IMR-90 (cell line): ENCODE measurements around the gene BTBD6. TPM values are rescaled to one million over a fixed set of nuclear protein-coding genes. Genes with fewer than 3 reads are reported as not detected.

ENCODE experiments used
- ATAC-seq: fragments of 200-7000 bp; cut with Tn5 transposase; 2 replicates; pipeline ENCODE4 v1.9.1; 2020; ENCODE audit warnings: low read depth, mild to moderate bottlenecking, moderate library complexity
- BruUV-seq: library from RNA; stranded (reverse); fragments of 400-500 nt; replicated peaks from 2 replicates; lab custom pipeline; 2021; lab: Mats Ljungman, UMichigan
- CTCF ChIA-PET: fragments of 300-600 bp; formaldehyde crosslinking; extraction: SDS; loops from one replicate; lab custom pipeline; 2021; ENCODE audit warnings: antibody characterized with exemption; lab: Yijun Ruan, JAX
- POLR2A ChIA-PET: fragments of 300-600 bp; sonication (Branson Sonifier 250); formaldehyde crosslinking; loops from one replicate; lab custom pipeline; 2022; ENCODE audit warnings: antibody characterized with exemption; ENCODE audit not compliant: unreplicated experiment; lab: Charles Lee
- DNase-seq: peaks from one replicate; pipeline ENCODE4 v3.0.0; 2013
- H2AFZ ChIP-seq: replicated peaks from 2 replicates; pipeline ENCODE3; 2013; ENCODE audit warnings: low read length, mild to moderate bottlenecking; ENCODE audit not compliant: poor library complexity
- H2AK5ac ChIP-seq: 2 replicates; pipeline ENCODE4 v1.6.1; 2013; ENCODE audit warnings: low read depth, low read length, inconsistent platforms
- H2AK9ac ChIP-seq: replicated peaks from 2 replicates; pipeline ENCODE3; 2013; ENCODE audit warnings: mild to moderate bottlenecking, low read depth, low read length, moderate library complexity; ENCODE audit not compliant: poor library complexity
- H2BK120ac ChIP-seq: 2 replicates; pipeline ENCODE4 v1.6.1; 2013; ENCODE audit warnings: low read depth, low read length, inconsistent platforms
- H2BK15ac ChIP-seq: 3 replicates; pipeline ENCODE4 v1.6.1; 2013; ENCODE audit warnings: low read depth, low read length, inconsistent platforms
- H2BK20ac ChIP-seq: 2 replicates; pipeline ENCODE4 v1.6.1; 2013; ENCODE audit warnings: low read depth, mild to moderate bottlenecking, inconsistent platforms, low read length, moderate library complexity
- H2BK5ac ChIP-seq: 2 replicates; pipeline ENCODE4 v1.6.1; 2013; ENCODE audit warnings: mild to moderate bottlenecking, low read depth, low read length, inconsistent platforms; ENCODE audit not compliant: poor library complexity, severe bottlenecking
- H3K14ac ChIP-seq: replicated peaks from 2 replicates; pipeline ENCODE4 v1.6.1; 2013; ENCODE audit warnings: low read depth, low read length, inconsistent platforms
- H3K18ac ChIP-seq: 2 replicates; pipeline ENCODE4 v1.6.1; 2013; ENCODE audit warnings: low read depth, low read length, control low read depth
- H3K23ac ChIP-seq: 2 replicates; pipeline ENCODE4 v1.6.1; 2013; ENCODE audit warnings: low read depth, low read length, inconsistent platforms
- H3K27ac ChIP-seq: 2 replicates; pipeline ENCODE4 v1.5.1; 2013; ENCODE audit warnings: mild to moderate bottlenecking, control low read depth, low read length; ENCODE audit not compliant: insufficient read depth
- H3K27me3 ChIP-seq: 2 replicates; pipeline ENCODE4 v1.6.1; 2013; ENCODE audit warnings: low read length; ENCODE audit not compliant: control insufficient read depth, insufficient read depth
- H3K36me3 ChIP-seq: 2 replicates; pipeline ENCODE4 v1.6.1; 2013; ENCODE audit warnings: low read length, mixed read lengths; ENCODE audit not compliant: control insufficient read depth, insufficient read depth
- H3K4ac ChIP-seq: 2 replicates; pipeline ENCODE4 v1.6.1; 2013; ENCODE audit warnings: low read depth, low read length, inconsistent platforms
- H3K4me1 ChIP-seq: 2 replicates; pipeline ENCODE4 v1.6.1; 2013; ENCODE audit warnings: low read length, mixed read lengths; ENCODE audit not compliant: control insufficient read depth, insufficient read depth
- H3K4me2 ChIP-seq: 2 replicates; pipeline ENCODE4 v1.6.1; 2013; ENCODE audit warnings: low read depth, mild to moderate bottlenecking, control low read depth, low read length, moderate library complexity
- H3K4me3 ChIP-seq: 2 replicates; pipeline ENCODE4 v1.5.1; 2013; ENCODE audit warnings: low read depth, mild to moderate bottlenecking, control low read depth, low read length, moderate library complexity; ENCODE audit not compliant: insufficient read depth
- H3K56ac ChIP-seq: 2 replicates; pipeline ENCODE4 v1.6.1; 2013; ENCODE audit warnings: low read length, inconsistent platforms; ENCODE audit not compliant: insufficient read depth; ENCODE audit errors: extremely low read depth
- H3K79me1 ChIP-seq, 2 experiments: 2 replicates each; pipeline ENCODE4 v1.6.1; 2013; ENCODE audit warnings: low read length in 2 of 2, inconsistent platforms in 1 of 2, low read depth in 1 of 2
- H3K9ac ChIP-seq: 2 replicates; pipeline ENCODE4 v1.6.1; 2013; ENCODE audit warnings: low read depth, low read length, control low read depth
- H3K9me1 ChIP-seq: 2 replicates; pipeline ENCODE4 v1.6.1; 2013; ENCODE audit warnings: low read length, inconsistent platforms; ENCODE audit not compliant: insufficient read depth
- H3K9me3 ChIP-seq: 2 replicates; pipeline ENCODE4 v1.6.1; 2013; ENCODE audit warnings: low read length; ENCODE audit not compliant: control insufficient read depth, insufficient read depth
- H4K20me1 ChIP-seq: 2 replicates; pipeline ENCODE4 v1.6.1; 2013; ENCODE audit warnings: low read length, inconsistent platforms; ENCODE audit not compliant: insufficient read depth
- H4K5ac ChIP-seq: 2 replicates; pipeline ENCODE4 v1.6.1; 2013; ENCODE audit warnings: mild to moderate bottlenecking, low read depth, low read length, control low read depth
- H4K8ac ChIP-seq, 2 experiments: 2 replicates each; pipeline ENCODE4 v1.6.1; 2013; ENCODE audit warnings: low read depth in 2 of 2, low read length in 2 of 2, control low read depth in 1 of 2, inconsistent platforms in 1 of 2
- H4K91ac ChIP-seq: 2 replicates; pipeline ENCODE4 v1.6.1; 2013; ENCODE audit warnings: low read depth, low read length, inconsistent platforms; ENCODE audit not compliant: insufficient read depth
- MAFK ChIP-seq: IDR thresholded peaks from 2 replicates; pipeline ENCODE4 v1.6.1; 2012; ENCODE audit warnings: low read depth, low read length, improper control_type of control experiment
- RCOR1 ChIP-seq: IDR thresholded peaks from 2 replicates; pipeline ENCODE4 v1.6.1; 2012; ENCODE audit warnings: mild to moderate bottlenecking, low read length, improper control_type of control experiment; ENCODE audit not compliant: insufficient replicate concordance
- WGBS, 2 experiments: methylation state at CpG; one replicate each; pipeline versions ENCODE4 v1.1.5 to v1.1.7; 2013; ENCODE audit warnings: missing lambda C conversion rate in 2 of 2; ENCODE audit not compliant: insufficient read length in 1 of 2; ENCODE audit errors: extremely low coverage in 2 of 2; 5-methylcytosine and 5-hydroxymethylcytosine counted together
- dilution Hi-C: fragments of 300-500 bp; cut with HindIII; formaldehyde crosslinking; loops from one replicate; pipeline ENCODE4 v1.14.3; 2018; ENCODE audit warnings: low sequenced_read_pairs; ENCODE audit not compliant: unreplicated experiment
- in situ Hi-C: fragments of 300-500 bp; cut with MboI; formaldehyde crosslinking; loops from 3 replicates; pipeline ENCODE4 v1.14.3; 2019; ENCODE audit warnings: low sequenced_read_pairs, inconsistent platforms, mixed read lengths
- intact Hi-C: fragments of 100-400 bp; cut with micrococcal nuclease; formaldehyde crosslinking; loops from 2 replicates; pipeline ENCODE4 v1.10.0; 2022
- polyA plus RNA-seq, 3 experiments: library from polyadenylated mRNA; depleted of rRNA; stranded (reverse); fragments of >200 nt; gene quantifications; 2 replicates each; pipeline ENCODE4 v1.2.3, GENCODE V29; 2012; ENCODE audit warnings: low replicate concordance in 1 of 3
- total RNA-seq: library from RNA; depleted of rRNA; stranded (reverse); fragments of >200 nt; gene quantifications from 2 replicates; pipeline ENCODE4 v1.2.3, GENCODE V29; 2012

BTBD6 gene
- total and polyA plus RNA-seq, 2 of the 4 experiments (the other 2 are of a cell fraction), result 33.9 to 43.9 TPM

GRCh38 chr14:105199093-105199492 is 49.2 kb upstream of the BTBD6 start:
- 55% methylated on average over 8 of the region's 18 CpGs; no CpG with 5 or more reads in 1 of the 2 experiments for WGBS, 2 experiments
- BruUV-seq, result no TSS peak

More at GRCh38 chr14:105199093-105199492, 49.2 kb upstream of the BTBD6 start:
- H2BK120ac ChIP-seq, result no peak overlapping the region
- intact Hi-C loops (no loop called here), in situ Hi-C loops (no loop called here), dilution Hi-C loops (no loop called here)
- POLR2A ChIA-PET, result no interaction called here
- no peak overlapping the region for H3K4me3 ChIP-seq
- H4K5ac ChIP-seq, result no peak overlapping the region
- H3K36me3 ChIP-seq, result no peaks in the 10 kb centered on the region
- H3K4me1 ChIP-seq, result peaks cover 3% of the 10 kb centered on the region; the same call in 1 of the 2 replicates
- no peak overlapping the region for H3K27ac ChIP-seq
- H3K18ac ChIP-seq, result no peak overlapping the region
- no peak overlapping the region for H3K14ac ChIP-seq
- H3K4me2 ChIP-seq, result no peak overlapping the region
- no peak overlapping the region for H4K91ac ChIP-seq
- H2BK15ac ChIP-seq, result no peak overlapping the region
- no peak overlapping the region for H2BK20ac ChIP-seq
- ATAC-seq (no peak), DNase-seq (peak; percentile 19)
- H3K9me3 ChIP-seq, result no peaks in the 10 kb centered on the region
- no peak overlapping the region for H3K56ac ChIP-seq
- peaks cover 1% of the 10 kb centered on the region; the same call in 1 of the 2 replicates for H4K20me1 ChIP-seq
- no peak overlapping the region for H4K8ac ChIP-seq
- H3K4ac ChIP-seq, result no peak overlapping the region
- H2BK5ac ChIP-seq, result no peak overlapping the region
- no peak overlapping the region for H2AK5ac ChIP-seq
- TF ChIP-seq MAFK (no peak), RCOR1 (no peak)
- H2AK9ac ChIP-seq, result peak overlapping the region; percentile 65
- CTCF ChIA-PET, result no interaction called here
- no peaks in the 10 kb centered on the region for H3K79me1 ChIP-seq
- H3K9me1 ChIP-seq, result no peaks in the 10 kb centered on the region
- peak overlapping the region; percentile 70 for H2AFZ ChIP-seq
- no peak overlapping the region for H3K23ac ChIP-seq
- H3K9ac ChIP-seq, result no peak overlapping the region
- H3K27me3 ChIP-seq, result peaks cover 43% of the 10 kb centered on the region
